PFSK-1 (cell line): ENCODE data around the gene S100A10.

ENCODE experiments used
- REST ChIP-seq, 2 experiments: IDR thresholded peaks; 2 replicates each; pipeline versions ENCODE4 v1.6.1 to v1.8.0; 2011 to 2012; ENCODE audit warnings: low read depth in 2 of 2, low read length in 2 of 2, control low read depth in 1 of 2, inconsistent platforms in 1 of 2, mild to moderate bottlenecking in 1 of 2, moderate library complexity in 1 of 2; ENCODE audit not compliant: insufficient read depth in 1 of 2
- SIN3A ChIP-seq: IDR thresholded peaks from 2 replicates; pipeline ENCODE4 v1.6.1; 2012; ENCODE audit warnings: mild to moderate bottlenecking, low read length, moderate library complexity, borderline replicate concordance; ENCODE audit not compliant: insufficient read depth

- TF ChIP-seq REST (IDR thresholded peaks at IDR 0.05; ENCODE audit: insufficient read depth in 1 of 2, low read depth in 2 of 2, low read length in 2 of 2) (no peak), SIN3A (no peak)
Measured at GRCh38 chr1:151998611-151999362, 5.1 kb upstream of the S100A10 start.
